Choroid plexus epithelial cell (primary cell): ENCODE measurements around the gene AMELX.

Source experiments
- DNase-seq: peaks from one replicate; pipeline ENCODE4 v3.0.0-alpha.2; 2010; ENCODE audit warnings: low read depth
- H3K4me3 ChIP-seq: 2 replicates; pipeline ENCODE4 v1.5.1; 2011; ENCODE audit warnings: low read depth, mild to moderate bottlenecking, control low read depth, low read length, moderate library complexity
- TF ChIP-seq, protein P1 (sequence below): conservative IDR thresholded peaks from 2 replicates; pipeline ENCODE4 v1.5.1; 2011; ENCODE audit warnings: low read depth, mild to moderate bottlenecking, control low read depth, inconsistent platforms, low read length, moderate library complexity

Gene AMELX

GRCh38 chrX:11264925-11265324 lies 28.3 kb upstream of the AMELX start:
- H3K4me3 ChIP-seq: no peak overlapping the region
- DNase-seq: no peak
- TF ChIP-seq, protein P1, sequence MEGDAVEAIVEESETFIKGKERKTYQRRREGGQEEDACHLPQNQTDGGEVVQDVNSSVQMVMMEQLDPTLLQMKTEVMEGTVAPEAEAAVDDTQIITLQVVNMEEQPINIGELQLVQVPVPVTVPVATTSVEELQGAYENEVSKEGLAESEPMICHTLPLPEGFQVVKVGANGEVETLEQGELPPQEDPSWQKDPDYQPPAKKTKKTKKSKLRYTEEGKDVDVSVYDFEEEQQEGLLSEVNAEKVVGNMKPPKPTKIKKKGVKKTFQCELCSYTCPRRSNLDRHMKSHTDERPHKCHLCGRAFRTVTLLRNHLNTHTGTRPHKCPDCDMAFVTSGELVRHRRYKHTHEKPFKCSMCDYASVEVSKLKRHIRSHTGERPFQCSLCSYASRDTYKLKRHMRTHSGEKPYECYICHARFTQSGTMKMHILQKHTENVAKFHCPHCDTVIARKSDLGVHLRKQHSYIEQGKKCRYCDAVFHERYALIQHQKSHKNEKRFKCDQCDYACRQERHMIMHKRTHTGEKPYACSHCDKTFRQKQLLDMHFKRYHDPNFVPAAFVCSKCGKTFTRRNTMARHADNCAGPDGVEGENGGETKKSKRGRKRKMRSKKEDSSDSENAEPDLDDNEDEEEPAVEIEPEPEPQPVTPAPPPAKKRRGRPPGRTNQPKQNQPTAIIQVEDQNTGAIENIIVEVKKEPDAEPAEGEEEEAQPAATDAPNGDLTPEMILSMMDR: no peak

- TF ChIP-seq, protein P1: no peak
- no peak for DNase-seq
- no peak overlapping the region for H3K4me3 ChIP-seq
These were observed 27.9 kb upstream of the AMELX start for GRCh38 chrX:11265352-11265751.

GRCh38 chrX:11266573-11267003 lies 26.6 kb upstream of the AMELX start:
- TF ChIP-seq, protein P1: no peak

DNA sequence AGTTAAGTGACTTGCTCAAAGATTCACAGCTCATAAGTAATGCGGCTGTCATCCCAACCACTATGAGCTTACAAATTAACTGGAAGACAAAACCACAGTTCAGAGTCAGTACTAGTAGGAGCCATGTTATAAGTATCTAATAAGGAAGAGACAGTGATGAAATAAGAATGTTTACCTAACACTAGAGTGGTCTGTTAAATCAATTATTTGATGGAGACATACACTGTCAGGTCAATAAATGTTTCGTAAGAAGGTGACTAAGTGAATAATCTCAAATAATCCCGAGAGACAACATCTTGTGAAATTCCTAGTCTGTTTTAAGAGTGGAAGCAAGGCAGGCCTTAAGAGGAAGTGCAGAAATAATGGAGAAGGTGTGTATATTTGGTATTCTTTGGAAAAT lies 25.8 kb upstream of the AMELX start:
- H3K4me3 ChIP-seq: no peak overlapping the region
- DNase-seq: peak; percentile 4
- TF ChIP-seq, protein P1: no peak

More at GRCh38 chrX:11266573-11267003, 26.6 kb upstream of the AMELX start:
- DNase-seq: no peak
- H3K4me3 ChIP-seq: no peak overlapping the region

GRCh38 chrX:11269006-11269405 lies 24.2 kb upstream of the AMELX start:
- H3K4me3 ChIP-seq: no peak overlapping the region
- TF ChIP-seq, protein P1: no peak
- DNase-seq: no peak

- no peak overlapping the region for H3K4me3 ChIP-seq
- TF ChIP-seq, protein P1: no peak
- DNase-seq: no peak
These were observed 23.2 kb upstream of the AMELX start for GRCh38 chrX:11269996-11270395.

DNA sequence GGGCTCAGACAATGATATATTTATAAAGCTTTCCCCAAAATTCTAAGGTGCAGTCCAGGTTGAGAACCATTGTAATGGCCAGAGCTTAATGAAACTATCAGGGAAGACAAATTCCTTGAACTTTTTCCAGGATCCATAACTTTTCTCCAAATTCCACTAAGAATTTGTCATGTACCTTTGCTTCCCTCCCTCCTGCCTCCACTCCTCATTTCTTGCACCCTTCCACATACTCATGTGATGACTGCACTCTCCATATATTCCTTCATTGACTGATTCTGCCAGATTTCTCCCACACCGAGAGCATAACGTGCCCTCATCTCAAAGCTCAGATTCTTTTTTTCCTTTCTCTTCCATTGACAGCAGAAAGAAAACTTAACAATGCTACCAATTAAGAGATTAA lies 20.9 kb upstream of the AMELX start:
- H3K4me3 ChIP-seq: no peak overlapping the region
- DNase-seq: no peak
- TF ChIP-seq, protein P1: no peak
